BE2C (cell line): ENCODE measurements around the gene CFAP70.

ENCODE experiments used
- DNase-seq: peaks from one replicate; pipeline ENCODE4 v3.0.0-alpha.2; 2020
- H3K27me3 ChIP-seq: fragments of 250-450 bp; sonication (Bioruptor Pico); 2 replicates; pipeline ENCODE4 v1.5.1; 2020; ENCODE audit warnings: mild to moderate bottlenecking
- H3K36me3 ChIP-seq: fragments of 250-450 bp; sonication (Bioruptor Pico); 2 replicates; pipeline ENCODE4 v1.5.1; 2020; ENCODE audit warnings: mild to moderate bottlenecking
- H3K4me1 ChIP-seq: fragments of 250-450 bp; sonication (Bioruptor Pico); 2 replicates; pipeline ENCODE4 v1.5.1; 2020
- H3K4me3 ChIP-seq: 2 replicates; pipeline ENCODE4 v1.5.1; 2011; ENCODE audit warnings: low read depth, low read length
- H3K9me3 ChIP-seq: fragments of 250-450 bp; sonication (Bioruptor Pico); 2 replicates; pipeline ENCODE4 v1.5.1; 2020
- CTCF ChIP-seq: IDR thresholded peaks from 2 replicates; pipeline ENCODE4 v1.5.1; 2012; ENCODE audit warnings: mild to moderate bottlenecking, low read depth, low read length

Gene CFAP70

GRCh38 chr10:73296946-73297345 is 61.7 kb downstream of the CFAP70 start:
- no peak for TF ChIP-seq CTCF
- Histone ChIP-seq H3K36me3 (no peaks in the 10 kb centered on the region), H3K4me3 (no peak overlapping the region), H3K4me1 (no peaks in the 10 kb centered on the region), H3K9me3 (no peaks in the 10 kb centered on the region), H3K27me3 (peaks cover 16% of the 10 kb centered on the region)
- no peak for DNase-seq

- H3K4me3 ChIP-seq: no peak overlapping the region
- no peaks in the 10 kb centered on the region for H3K9me3 ChIP-seq
- H3K27me3 ChIP-seq: peaks cover 16% of the 10 kb centered on the region
- DNase-seq: no peak
- no peaks in the 10 kb centered on the region for H3K36me3 ChIP-seq
- no peak for TF ChIP-seq CTCF
- no peaks in the 10 kb centered on the region for H3K4me1 ChIP-seq
Observed at GRCh38 chr10:73293461-73293860, 65.2 kb downstream of the CFAP70 start.

DNA sequence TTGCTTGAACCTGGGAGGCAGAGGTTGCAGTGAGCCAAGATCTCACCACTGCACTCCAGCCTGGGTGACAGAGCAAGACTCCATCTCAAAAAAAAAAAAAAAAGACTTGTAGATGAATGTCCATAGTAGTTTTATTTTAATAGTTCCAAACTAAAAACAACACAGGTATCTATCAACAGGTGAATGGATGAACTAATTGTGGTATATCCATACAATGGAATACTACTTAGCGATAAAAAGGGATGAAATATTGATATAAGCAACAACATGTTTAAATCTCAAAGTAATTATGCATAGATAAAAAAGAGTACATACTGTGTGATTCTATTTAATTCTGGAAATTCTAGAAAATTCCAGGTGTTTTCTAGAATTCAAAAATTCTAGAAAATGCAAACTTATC is 68.7 kb downstream of the CFAP70 start:
- H3K4me3 ChIP-seq: no peak overlapping the region
- no peak for TF ChIP-seq CTCF
- H3K4me1 ChIP-seq: no peaks in the 10 kb centered on the region
- H3K9me3 ChIP-seq: no peaks in the 10 kb centered on the region
- H3K36me3 ChIP-seq: no peaks in the 10 kb centered on the region
- no peaks in the 10 kb centered on the region for H3K27me3 ChIP-seq
- no peak for DNase-seq

GRCh38 chr10:73287441-73287840 is 71.2 kb downstream of the CFAP70 start:
- H3K9me3 ChIP-seq: no peaks in the 10 kb centered on the region
- no peaks in the 10 kb centered on the region for H3K27me3 ChIP-seq
- no peaks in the 10 kb centered on the region for H3K36me3 ChIP-seq
- H3K4me1 ChIP-seq: no peaks in the 10 kb centered on the region
- no peak for DNase-seq
- TF ChIP-seq CTCF: no peak
- H3K4me3 ChIP-seq: no peak overlapping the region

DNA sequence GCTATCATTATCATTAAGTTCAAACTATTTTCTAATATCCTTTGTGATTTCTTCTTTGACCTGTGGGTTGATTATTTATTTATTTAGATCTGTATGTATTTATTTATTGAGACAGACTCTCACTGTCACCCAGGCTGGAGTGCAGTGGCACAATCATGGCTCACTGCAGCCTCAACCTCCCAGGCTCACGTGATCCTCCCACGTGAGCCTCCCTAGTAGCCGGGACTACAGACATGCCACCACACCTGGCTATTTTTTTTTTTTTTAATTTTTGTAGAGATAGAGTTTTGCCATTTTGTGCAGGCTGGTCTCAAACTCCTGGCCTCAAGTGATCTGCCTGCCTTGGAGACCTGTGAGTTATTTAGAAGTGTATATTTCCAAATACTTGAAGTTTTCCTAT is 77.6 kb downstream of the CFAP70 start:
- no peak overlapping the region for H3K4me3 ChIP-seq
- no peaks in the 10 kb centered on the region for H3K9me3 ChIP-seq
- no peak for TF ChIP-seq CTCF
- H3K36me3 ChIP-seq: no peaks in the 10 kb centered on the region
- no peak for DNase-seq
- H3K4me1 ChIP-seq: no peaks in the 10 kb centered on the region
- no peaks in the 10 kb centered on the region for H3K27me3 ChIP-seq

GRCh38 chr10:73264423-73264822 is 94.2 kb downstream of the CFAP70 start:
- Histone ChIP-seq H3K4me3 (no peak overlapping the region), H3K9me3 (no peaks in the 10 kb centered on the region; the same call in 1 of the 2 replicates), H3K4me1 (no peaks in the 10 kb centered on the region), H3K27me3 (no peaks in the 10 kb centered on the region), H3K36me3 (no peaks in the 10 kb centered on the region)
- DNase-seq: no peak
- no peak for TF ChIP-seq CTCF
